GM12878 (cell line): Measurements from ENCODE around the gene ARHGAP22. TPM values are rescaled to one million over a fixed set of nuclear protein-coding genes. Genes with fewer than 3 reads are reported as not detected.

Experiments used
- ATAC-seq: fragments of 200-7000 bp; cut with Tn5 transposase; 3 replicates; pipeline ENCODE4 v1.9.1; 2020; ENCODE audit warnings: mild to moderate bottlenecking, moderate library complexity
- BruUV-seq: library from RNA; stranded (reverse); fragments of 400-500 nt; replicated peaks from 2 replicates; lab custom pipeline; 2021; lab: Mats Ljungman, UMichigan
- CTCF ChIA-PET: fragments of 300-600 bp; sonication (Branson Sonifier 250); formaldehyde crosslinking; extraction: SDS; loops from one replicate; lab custom pipeline; 2021; ENCODE audit warnings: inconsistent platforms; lab: Yijun Ruan, JAX
- POLR2A ChIA-PET: fragments of 350-600 bp; formaldehyde crosslinking; extraction: SDS; loops from one replicate; lab custom pipeline; 2021; ENCODE audit warnings: inconsistent platforms; lab: Charles Lee
- RAD21 ChIA-PET: fragments of 300-600 bp; sonication (Branson Sonifier 250); formaldehyde crosslinking; loops from one replicate; lab custom pipeline; 2023; ENCODE audit warnings: antibody characterized with exemption; ENCODE audit not compliant: unreplicated experiment; lab: Charles Lee
- SMC1A ChIA-PET: fragments of 300-600 bp; sonication (Branson Sonifier 250); formaldehyde crosslinking; loops from one replicate; lab custom pipeline; 2023; ENCODE audit not compliant: unreplicated experiment, uncharacterized antibody; lab: Charles Lee
- DNase-seq: peaks from one replicate; pipeline ENCODE4 v3.0.0-alpha.2; 2011; ENCODE audit warnings: low read depth, low spot score
- FAIRE-seq: peaks from 3 replicates; lab custom pipeline; 2011; peaks lifted over from hg19 to GRCh38; lab: Jason Lieb, UNC
- H2AFZ ChIP-seq: 2 replicates; pipeline ENCODE4 v1.6.0; 2011; ENCODE audit warnings: low read depth, low read length, control low read depth; ENCODE audit not compliant: control insufficient read depth
- H3K27ac ChIP-seq: 2 replicates; pipeline ENCODE4 v1.5.1; 2011; ENCODE audit warnings: control low read depth; ENCODE audit not compliant: control insufficient read depth, insufficient read depth
- H3K27me3 ChIP-seq, 2 experiments: replicated peaks in 1 of 2; 2 replicates each; pipeline versions ENCODE4 v1.6.0 to v1.6.1; 2011; ENCODE audit warnings: low read length in 1 of 2; ENCODE audit not compliant: control insufficient read depth in 2 of 2, insufficient read depth in 2 of 2
- H3K36me3 ChIP-seq, 2 experiments: 2 replicates each; pipeline ENCODE4 v1.5.1; 2011; ENCODE audit warnings: low read length in 1 of 2; ENCODE audit not compliant: control insufficient read depth in 2 of 2, insufficient read depth in 2 of 2
- H3K4me1 ChIP-seq: 2 replicates; pipeline ENCODE4 v1.6.1; 2011; ENCODE audit warnings: mild to moderate bottlenecking, low read length, moderate library complexity, mixed read lengths; ENCODE audit not compliant: control insufficient read depth, insufficient read depth
- H3K4me2 ChIP-seq: 2 replicates; pipeline ENCODE4 v1.6.0; 2011; ENCODE audit warnings: control low read depth; ENCODE audit not compliant: control insufficient read depth, insufficient read depth
- H3K4me3 ChIP-seq: fragments of 200-600 bp; sonication (generic); 2 replicates; pipeline ENCODE4 v1.5.1; 2016
- H3K79me2 ChIP-seq: 2 replicates; pipeline ENCODE4 v1.6.0; 2011; ENCODE audit warnings: low read length; ENCODE audit not compliant: control insufficient read depth, insufficient read depth
- H3K9ac ChIP-seq: 2 replicates; pipeline ENCODE4 v1.8.0; 2011; ENCODE audit warnings: low read length, control low read depth, mixed read lengths; ENCODE audit not compliant: control insufficient read depth, insufficient read depth
- H3K9me3 ChIP-seq: replicated peaks from 3 replicates; pipeline ENCODE4 v1.5.1; 2011; ENCODE audit warnings: mild to moderate bottlenecking, low read length; ENCODE audit not compliant: control insufficient read depth, insufficient read depth
- H4K20me1 ChIP-seq: 2 replicates; pipeline ENCODE4 v1.6.0; 2011; ENCODE audit not compliant: control insufficient read depth, insufficient read depth
- CREB1 ChIP-seq: IDR thresholded peaks from 2 replicates; pipeline ENCODE4 v1.6.1; 2012; ENCODE audit warnings: low read depth, mild to moderate bottlenecking, inconsistent platforms
- HCFC1 ChIP-seq: fragments of 150-350 bp; IDR thresholded peaks from 2 replicates; pipeline ENCODE4 v1.6.1; 2014; ENCODE audit warnings: low read length
- IRF4 ChIP-seq: IDR thresholded peaks from 2 replicates; pipeline ENCODE4 v1.6.1; 2011; ENCODE audit warnings: low read depth, low read length
- KDM1A ChIP-seq: fragments of 200-600 bp; sonication (generic); IDR thresholded peaks from 2 replicates; pipeline ENCODE4 v1.6.1; 2016; ENCODE audit warnings: borderline replicate concordance
- NBN ChIP-seq: fragments of 450-650 bp; IDR thresholded peaks from 2 replicates; pipeline ENCODE4 v1.6.1; 2016
- SRF ChIP-seq, 2 experiments: IDR thresholded peaks; 2 replicates each; pipeline ENCODE4 v1.6.1; 2011; ENCODE audit warnings: low read depth in 2 of 2, low read length in 2 of 2, mild to moderate bottlenecking in 1 of 2, moderate library complexity in 1 of 2
- TBL1XR1 ChIP-seq: IDR thresholded peaks from 2 replicates; pipeline ENCODE4 v1.6.1; 2012; ENCODE audit warnings: low read depth, low read length, improper control_type of control experiment
- ZBTB40 ChIP-seq: fragments of 450-650 bp; IDR thresholded peaks from 2 replicates; pipeline ENCODE4 v1.6.1; 2016; ENCODE audit warnings: mild to moderate bottlenecking, moderate library complexity, borderline replicate concordance
- ZNF24 ChIP-seq: fragments of 450-650 bp; IDR thresholded peaks from 2 replicates; pipeline ENCODE4 v1.6.1; 2017; ENCODE audit warnings: antibody characterized with exemption, mild to moderate bottlenecking
- WGBS: methylation state at CpG from one replicate; pipeline ENCODE4 v1.1.6; 2016; ENCODE audit warnings: low lambda C conversion rate; ENCODE audit not compliant: insufficient replicate concordance, insufficient coverage; ENCODE audit errors: missing lambda C conversion rate; 5-methylcytosine and 5-hydroxymethylcytosine counted together
- in situ Hi-C: fragments of 300-500 bp; cut with MboI; formaldehyde crosslinking; loops from 9 replicates; pipeline ENCODE4 v1.14.3; 2018; ENCODE audit warnings: mixed read lengths
- intact Hi-C: fragments of 100-400 bp; cut with micrococcal nuclease; formaldehyde crosslinking; loops from one replicate; pipeline ENCODE4 v1.14.2; 2022; ENCODE audit not compliant: unreplicated experiment
- polyA plus RNA-seq, 11 experiments: library from polyadenylated mRNA; depleted of rRNA in 4 of 11; unstranded in 6 of 11; stranded (reverse) in 5 of 11; fragments of >200 nt; fragmentation: Nextera tagmentation in 4 of 11; fragmentation: Illumina TruSeq in 1 of 11; extraction: Ambion mirVana in 4 of 11; extraction: Trizol in 1 of 11; gene quantifications; 1 replicate in 1 of 11; 2 replicates in 10 of 11; pipeline versions ENCODE4 v1.2.1 to v1.2.3, GENCODE V29; 2011 to 2016; ENCODE audit warnings: inconsistent platforms in 2 of 11, missing spikeins in 2 of 11, low read depth in 1 of 11
- total RNA-seq, 4 experiments: library from RNA; depleted of rRNA in 3 of 4; stranded (reverse); fragments of >200 nt in 3 of 4; fragmentation: Illumina TruSeq in 1 of 4; extraction: Trizol in 1 of 4; gene quantifications; 2 replicates each; pipeline versions ENCODE4 v1.2.1 to v1.2.3, GENCODE V29; 2013 to 2021
- TF ChIP-seq, protein P1 (sequence below): IDR thresholded peaks from 2 replicates; pipeline ENCODE4 v1.6.1; 2011; ENCODE audit warnings: mild to moderate bottlenecking, low read depth, low read length, moderate library complexity; ENCODE audit not compliant: insufficient replicate concordance
- TF ChIP-seq, protein P2 (sequence below), 3 experiments: IDR thresholded peaks in 2 of 3; conservative IDR thresholded peaks in 1 of 3; 2 replicates each; pipeline ENCODE4 v1.5.1; 2011; ENCODE audit warnings: low read depth in 3 of 3, low read length in 3 of 3, mild to moderate bottlenecking in 3 of 3, control low read depth in 2 of 3, moderate library complexity in 2 of 3, inconsistent platforms in 1 of 3, mixed read lengths in 1 of 3; ENCODE audit not compliant: control insufficient read depth in 2 of 3, insufficient read depth in 1 of 3; ENCODE audit errors: extremely low read depth in 1 of 3
- TF ChIP-seq, protein P3 (sequence below): IDR thresholded peaks from 2 replicates; pipeline ENCODE4 v1.6.1; 2011; ENCODE audit warnings: low read depth, low read length, improper control_type of control experiment, borderline replicate concordance
- TF ChIP-seq, protein P4 (sequence below): fragments of 450-650 bp; IDR thresholded peaks from 2 replicates; pipeline ENCODE4 v1.6.1; 2017; ENCODE audit warnings: low read depth, mild to moderate bottlenecking, moderate library complexity

ARHGAP22 gene
- total and polyA plus RNA-seq, 10 of the 15 experiments (the other 5 are each of a cell fraction or from before 2014, with no cell fraction given), result 0.07 to 0.61 (median 0.18) TPM; not detected in 5

GRCh38 chr10:48550071-48550691, 54.7 kb downstream of the ARHGAP22 start:
- 29% methylated on average over 6 of the region's 6 CpGs for WGBS
- DNase-seq (no peak), ATAC-seq (no peak), FAIRE-seq (no peak)
- ChIA-PET RAD21 (interaction anchor here (0.6 to 21.1 kb wide), 4 partner anchors 17 to 195 kb away, joined by 3 to 333 read pairs (median 4); no protein-coding TSS in a partner anchor), CTCF (interaction anchor here (0.6 to 19.6 kb wide), 13 partner anchors 11 to 240 kb away, joined by 3 to 436 read pairs (median 5); partner anchors contain the start of gene ARHGAP22), POLR2A (no interaction called here), SMC1A (interaction anchor here (1.5 to 10.7 kb wide), 4 partner anchors 16 to 183 kb away, joined by 6 to 173 read pairs (median 46); partner anchors contain the start of gene ARHGAP22)
- no peaks in the 10 kb centered on the region for H3K9me3 ChIP-seq
- no peaks in the 10 kb centered on the region for H3K79me2 ChIP-seq
- H3K4me2 ChIP-seq, result no peak overlapping the region
- H3K27ac ChIP-seq, result no peak overlapping the region
- H2AFZ ChIP-seq, result no peak overlapping the region
- BruUV-seq, result no TSS peak
- H3K4me3 ChIP-seq, result no peak overlapping the region
- no peak overlapping the region for H3K9ac ChIP-seq
- H3K36me3 ChIP-seq, result no peaks in the 10 kb centered on the region
- in situ Hi-C loops, result loop anchor here (5.0 kb wide), 3 partner anchors 107 to 188 kb away; no protein-coding TSS in a partner anchor
- H4K20me1 ChIP-seq, result no peaks in the 10 kb centered on the region
- intact Hi-C loops, result loop anchor here (1.0 to 10.0 kb wide), 3 partner anchors 152 to 965 kb away; no protein-coding TSS in a partner anchor
- no peaks in the 10 kb centered on the region for H3K27me3 ChIP-seq
- H3K4me1 ChIP-seq, result no peaks in the 10 kb centered on the region
- TF ChIP-seq CREB1, result no peak
- TF ChIP-seq HCFC1, result no peak
- TF ChIP-seq, protein P1, sequence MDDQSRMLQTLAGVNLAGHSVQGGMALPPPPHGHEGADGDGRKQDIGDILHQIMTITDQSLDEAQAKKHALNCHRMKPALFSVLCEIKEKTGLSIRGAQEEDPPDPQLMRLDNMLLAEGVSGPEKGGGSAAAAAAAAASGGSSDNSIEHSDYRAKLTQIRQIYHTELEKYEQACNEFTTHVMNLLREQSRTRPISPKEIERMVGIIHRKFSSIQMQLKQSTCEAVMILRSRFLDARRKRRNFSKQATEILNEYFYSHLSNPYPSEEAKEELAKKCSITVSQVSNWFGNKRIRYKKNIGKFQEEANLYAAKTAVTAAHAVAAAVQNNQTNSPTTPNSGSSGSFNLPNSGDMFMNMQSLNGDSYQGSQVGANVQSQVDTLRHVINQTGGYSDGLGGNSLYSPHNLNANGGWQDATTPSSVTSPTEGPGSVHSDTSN, result no peak
- TF ChIP-seq IRF4, result no peak
- TF ChIP-seq TBL1XR1, result no peak
- TF ChIP-seq, protein P2, sequence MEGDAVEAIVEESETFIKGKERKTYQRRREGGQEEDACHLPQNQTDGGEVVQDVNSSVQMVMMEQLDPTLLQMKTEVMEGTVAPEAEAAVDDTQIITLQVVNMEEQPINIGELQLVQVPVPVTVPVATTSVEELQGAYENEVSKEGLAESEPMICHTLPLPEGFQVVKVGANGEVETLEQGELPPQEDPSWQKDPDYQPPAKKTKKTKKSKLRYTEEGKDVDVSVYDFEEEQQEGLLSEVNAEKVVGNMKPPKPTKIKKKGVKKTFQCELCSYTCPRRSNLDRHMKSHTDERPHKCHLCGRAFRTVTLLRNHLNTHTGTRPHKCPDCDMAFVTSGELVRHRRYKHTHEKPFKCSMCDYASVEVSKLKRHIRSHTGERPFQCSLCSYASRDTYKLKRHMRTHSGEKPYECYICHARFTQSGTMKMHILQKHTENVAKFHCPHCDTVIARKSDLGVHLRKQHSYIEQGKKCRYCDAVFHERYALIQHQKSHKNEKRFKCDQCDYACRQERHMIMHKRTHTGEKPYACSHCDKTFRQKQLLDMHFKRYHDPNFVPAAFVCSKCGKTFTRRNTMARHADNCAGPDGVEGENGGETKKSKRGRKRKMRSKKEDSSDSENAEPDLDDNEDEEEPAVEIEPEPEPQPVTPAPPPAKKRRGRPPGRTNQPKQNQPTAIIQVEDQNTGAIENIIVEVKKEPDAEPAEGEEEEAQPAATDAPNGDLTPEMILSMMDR (IDR thresholded peaks at IDR 0.05 in 2 of 3, conservative IDR thresholded peaks at IDR 0.05 in 1 of 3; ENCODE audit: control insufficient read depth in 2 of 3, extremely low read depth in 1 of 3, insufficient read depth in 1 of 3, low read depth in 3 of 3, low read length in 3 of 3), result no peak
- TF ChIP-seq ZBTB40, result no peak
- TF ChIP-seq, protein P3, sequence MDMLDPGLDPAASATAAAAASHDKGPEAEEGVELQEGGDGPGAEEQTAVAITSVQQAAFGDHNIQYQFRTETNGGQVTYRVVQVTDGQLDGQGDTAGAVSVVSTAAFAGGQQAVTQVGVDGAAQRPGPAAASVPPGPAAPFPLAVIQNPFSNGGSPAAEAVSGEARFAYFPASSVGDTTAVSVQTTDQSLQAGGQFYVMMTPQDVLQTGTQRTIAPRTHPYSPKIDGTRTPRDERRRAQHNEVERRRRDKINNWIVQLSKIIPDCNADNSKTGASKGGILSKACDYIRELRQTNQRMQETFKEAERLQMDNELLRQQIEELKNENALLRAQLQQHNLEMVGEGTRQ, result no peak
- TF ChIP-seq NBN, result no peak
- TF ChIP-seq, protein P4, sequence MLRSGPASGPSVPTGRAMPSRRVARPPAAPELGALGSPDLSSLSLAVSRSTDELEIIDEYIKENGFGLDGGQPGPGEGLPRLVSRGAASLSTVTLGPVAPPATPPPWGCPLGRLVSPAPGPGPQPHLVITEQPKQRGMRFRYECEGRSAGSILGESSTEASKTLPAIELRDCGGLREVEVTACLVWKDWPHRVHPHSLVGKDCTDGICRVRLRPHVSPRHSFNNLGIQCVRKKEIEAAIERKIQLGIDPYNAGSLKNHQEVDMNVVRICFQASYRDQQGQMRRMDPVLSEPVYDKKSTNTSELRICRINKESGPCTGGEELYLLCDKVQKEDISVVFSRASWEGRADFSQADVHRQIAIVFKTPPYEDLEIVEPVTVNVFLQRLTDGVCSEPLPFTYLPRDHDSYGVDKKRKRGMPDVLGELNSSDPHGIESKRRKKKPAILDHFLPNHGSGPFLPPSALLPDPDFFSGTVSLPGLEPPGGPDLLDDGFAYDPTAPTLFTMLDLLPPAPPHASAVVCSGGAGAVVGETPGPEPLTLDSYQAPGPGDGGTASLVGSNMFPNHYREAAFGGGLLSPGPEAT, result no peak
- TF ChIP-seq ZNF24, result no peak
- TF ChIP-seq KDM1A, result no peak
- no peak for TF ChIP-seq SRF (IDR thresholded peaks at IDR 0.05; ENCODE audit: low read depth in 2 of 2, low read length in 2 of 2)
